ENCODE results near the gene WLS.

DNA sequence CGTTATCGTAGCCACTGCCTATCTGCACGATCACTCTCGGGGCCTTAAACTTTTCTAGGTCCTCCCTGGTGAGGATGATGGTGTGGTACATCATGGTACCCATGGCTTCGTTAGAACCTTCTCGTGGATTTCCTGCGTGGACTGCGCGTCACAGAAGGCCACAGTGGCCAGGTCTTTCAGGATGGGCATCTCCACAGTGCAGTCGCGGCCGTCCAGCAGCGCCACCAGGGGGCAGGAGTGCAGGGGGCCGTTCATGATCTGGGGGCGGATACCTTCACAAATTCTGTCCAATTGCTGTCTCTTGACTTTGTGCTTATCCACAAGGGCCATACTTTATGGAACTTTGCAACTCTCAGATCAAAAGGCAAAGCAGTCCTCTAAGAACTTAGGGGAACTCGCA, 69.6 kb downstream of the WLS start:
- TF ChIP-seq SP1 (IDR thresholded peaks at IDR 0.05): no peak
- TF ChIP-seq FOXA1 (IDR thresholded peaks at IDR 0.05): no peak
- TF ChIP-seq SUZ12 (IDR thresholded peaks at IDR 0.05): no peak
- no peak for TF ChIP-seq FOXK2 (IDR thresholded peaks at IDR 0.05)
- no peak for TF ChIP-seq ARNT (IDR thresholded peaks at IDR 0.05)
- TF ChIP-seq FOXM1 (IDR thresholded peaks at IDR 0.05; ENCODE audit: borderline replicate concordance): no peak
- TF ChIP-seq, protein P1, sequence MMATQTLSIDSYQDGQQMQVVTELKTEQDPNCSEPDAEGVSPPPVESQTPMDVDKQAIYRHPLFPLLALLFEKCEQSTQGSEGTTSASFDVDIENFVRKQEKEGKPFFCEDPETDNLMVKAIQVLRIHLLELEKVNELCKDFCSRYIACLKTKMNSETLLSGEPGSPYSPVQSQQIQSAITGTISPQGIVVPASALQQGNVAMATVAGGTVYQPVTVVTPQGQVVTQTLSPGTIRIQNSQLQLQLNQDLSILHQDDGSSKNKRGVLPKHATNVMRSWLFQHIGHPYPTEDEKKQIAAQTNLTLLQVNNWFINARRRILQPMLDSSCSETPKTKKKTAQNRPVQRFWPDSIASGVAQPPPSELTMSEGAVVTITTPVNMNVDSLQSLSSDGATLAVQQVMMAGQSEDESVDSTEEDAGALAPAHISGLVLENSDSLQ (IDR thresholded peaks at IDR 0.05): no peak
- TF ChIP-seq ELF4 (IDR thresholded peaks at IDR 0.05): no peak
- no peak for TF ChIP-seq L3MBTL2 (conservative IDR thresholded peaks at IDR 0.05)
- no peak for TF ChIP-seq CTBP1 (IDR thresholded peaks at IDR 0.05; ENCODE audit: borderline replicate concordance)
- TF ChIP-seq BHLHE40 (IDR thresholded peaks at IDR 0.05; ENCODE audit: borderline replicate concordance): no peak
- TF ChIP-seq HDGF (IDR thresholded peaks at IDR 0.05; ENCODE audit: borderline replicate concordance): no peak

Measured in HEK293T (cell line).